HG03039 (cell line): ENCODE measurements around the gene PCDHA8.
"Not testable (repeated sequence)": the region's sequence is repeated elsewhere in the genome, so short reads cannot be mapped to it uniquely, and the experiment has no call there.

ENCODE experiments used
- ATAC-seq: cut with Tn5 transposase; IDR thresholded peaks from one replicate; pipeline ENCODE4 v1.9.1; 2021; ENCODE audit warnings: mild to moderate bottlenecking, moderate library complexity; ENCODE audit not compliant: unreplicated experiment

PCDHA8 gene, protein sequence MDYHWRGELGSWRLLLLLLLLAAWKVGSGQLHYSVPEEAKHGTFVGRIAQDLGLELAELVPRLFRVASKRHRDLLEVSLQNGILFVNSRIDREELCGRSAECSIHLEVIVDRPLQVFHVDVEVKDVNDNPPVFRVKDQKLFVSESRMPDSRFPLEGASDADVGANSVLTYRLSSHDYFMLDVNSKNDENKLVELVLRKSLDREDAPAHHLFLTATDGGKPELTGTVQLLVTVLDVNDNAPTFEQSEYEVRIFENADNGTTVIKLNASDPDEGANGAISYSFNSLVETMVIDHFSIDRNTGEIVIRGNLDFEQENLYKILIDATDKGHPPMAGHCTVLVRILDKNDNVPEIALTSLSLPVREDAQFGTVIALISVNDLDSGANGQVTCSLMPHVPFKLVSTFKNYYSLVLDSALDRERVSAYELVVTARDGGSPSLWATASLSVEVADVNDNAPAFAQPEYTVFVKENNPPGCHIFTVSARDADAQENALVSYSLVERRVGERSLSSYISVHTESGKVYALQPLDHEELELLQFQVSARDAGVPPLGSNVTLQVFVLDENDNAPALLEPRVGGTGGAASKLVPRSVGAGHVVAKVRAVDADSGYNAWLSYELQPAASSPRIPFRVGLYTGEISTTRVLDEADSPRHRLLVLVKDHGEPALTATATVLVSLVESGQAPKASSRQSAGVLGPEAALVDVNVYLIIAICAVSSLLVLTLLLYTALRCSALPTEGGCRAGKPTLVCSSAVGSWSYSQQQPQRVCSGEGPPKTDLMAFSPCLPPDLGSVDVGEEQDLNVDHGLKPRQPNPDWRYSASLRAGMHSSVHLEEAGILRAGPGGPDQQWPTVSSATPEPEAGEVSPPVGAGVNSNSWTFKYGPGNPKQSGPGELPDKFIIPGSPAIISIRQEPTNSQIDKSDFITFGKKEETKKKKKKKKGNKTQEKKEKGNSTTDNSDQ

DNA sequence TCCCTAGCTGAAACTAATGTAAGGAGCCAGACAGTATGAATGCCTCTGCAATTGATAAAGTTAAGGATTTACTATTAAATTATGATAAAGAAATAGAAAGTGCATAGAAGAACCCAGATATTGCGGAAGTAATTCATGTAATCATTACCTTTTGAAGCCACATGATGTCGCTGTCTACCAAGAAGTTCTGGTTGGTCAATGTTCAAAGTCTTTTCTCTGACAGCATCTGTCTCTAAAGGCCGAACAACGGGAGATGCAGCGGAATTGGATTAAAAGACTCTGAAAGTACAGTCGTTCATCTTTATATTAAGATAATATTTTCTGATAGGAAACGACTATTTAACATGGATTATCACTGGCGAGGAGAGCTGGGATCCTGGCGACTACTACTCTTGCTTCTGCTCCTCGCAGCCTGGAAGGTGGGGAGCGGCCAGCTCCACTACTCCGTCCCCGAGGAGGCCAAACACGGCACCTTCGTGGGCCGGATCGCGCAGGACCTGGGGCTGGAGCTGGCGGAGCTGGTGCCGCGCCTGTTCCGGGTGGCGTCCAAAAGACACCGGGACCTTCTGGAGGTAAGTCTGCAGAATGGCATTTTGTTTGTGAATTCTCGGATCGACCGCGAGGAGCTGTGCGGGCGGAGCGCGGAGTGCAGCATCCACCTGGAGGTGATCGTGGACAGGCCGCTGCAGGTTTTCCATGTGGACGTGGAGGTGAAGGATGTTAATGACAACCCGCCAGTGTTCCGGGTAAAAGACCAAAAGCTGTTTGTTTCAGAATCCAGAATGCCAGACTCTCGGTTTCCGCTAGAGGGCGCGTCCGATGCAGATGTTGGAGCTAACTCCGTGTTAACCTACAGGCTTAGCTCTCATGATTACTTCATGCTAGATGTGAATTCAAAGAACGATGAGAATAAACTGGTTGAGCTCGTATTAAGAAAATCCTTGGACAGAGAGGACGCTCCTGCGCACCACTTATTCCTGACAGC lies at the start of gene PCDHA8:
Gene PCDHA8, plus strand, starts transcription at position 210 of the 985 bp plus-strand sequence. Its CDS starts 135 bp downstream, at position 345.
- ATAC-seq = no peak

DNA sequence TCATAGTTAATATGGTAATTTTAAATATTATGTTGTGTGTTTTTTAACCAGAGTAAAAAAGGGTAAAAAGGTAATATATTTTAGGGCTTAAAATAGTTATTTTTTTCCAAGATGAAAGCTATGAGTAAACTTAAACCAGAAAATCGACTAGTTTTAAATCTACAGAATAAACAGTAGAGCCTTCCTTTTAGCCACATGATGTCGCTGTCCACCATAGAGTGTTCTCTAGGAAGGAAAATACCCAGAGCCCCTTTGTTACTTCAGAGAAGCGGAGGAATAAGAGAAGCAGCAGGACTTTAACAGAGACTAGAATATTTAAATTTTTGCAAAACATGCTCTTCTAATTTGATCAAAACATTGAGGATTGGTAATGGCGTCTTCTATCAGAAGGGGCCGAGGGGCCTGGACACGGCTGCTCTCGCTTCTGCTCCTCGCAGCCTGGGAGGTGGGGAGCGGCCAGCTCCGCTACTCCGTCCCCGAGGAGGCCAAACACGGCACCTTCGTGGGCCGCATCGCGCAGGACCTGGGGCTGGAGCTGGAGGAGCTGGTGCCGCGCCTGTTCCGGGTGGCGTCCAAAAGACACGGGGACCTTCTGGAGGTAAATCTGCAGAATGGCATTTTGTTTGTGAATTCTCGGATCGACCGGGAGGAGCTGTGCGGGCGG lies 46.3 kb upstream of the PCDHA8 start, which contains the start of gene PCDHA2:
Gene PCDHA2, plus strand, starts transcription at position 258 of the 664 bp plus-strand sequence.
- no peak for ATAC-seq

DNA sequence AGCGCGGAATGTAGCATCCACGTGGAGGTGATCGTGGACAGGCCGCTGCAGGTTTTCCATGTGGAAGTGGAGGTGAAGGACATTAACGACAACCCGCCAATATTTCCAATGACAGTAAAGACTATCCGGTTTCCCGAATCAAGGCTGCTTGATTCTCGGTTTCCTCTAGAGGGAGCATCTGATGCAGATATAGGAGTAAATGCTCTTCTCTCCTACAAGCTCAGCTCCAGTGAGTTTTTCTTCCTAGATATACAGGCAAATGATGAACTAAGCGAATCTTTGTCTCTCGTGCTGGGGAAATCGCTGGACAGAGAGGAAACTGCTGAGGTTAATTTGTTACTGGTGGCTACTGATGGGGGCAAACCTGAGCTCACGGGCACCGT lies 45.7 kb upstream of the PCDHA8 start:
- ATAC-seq = no peak

DNA sequence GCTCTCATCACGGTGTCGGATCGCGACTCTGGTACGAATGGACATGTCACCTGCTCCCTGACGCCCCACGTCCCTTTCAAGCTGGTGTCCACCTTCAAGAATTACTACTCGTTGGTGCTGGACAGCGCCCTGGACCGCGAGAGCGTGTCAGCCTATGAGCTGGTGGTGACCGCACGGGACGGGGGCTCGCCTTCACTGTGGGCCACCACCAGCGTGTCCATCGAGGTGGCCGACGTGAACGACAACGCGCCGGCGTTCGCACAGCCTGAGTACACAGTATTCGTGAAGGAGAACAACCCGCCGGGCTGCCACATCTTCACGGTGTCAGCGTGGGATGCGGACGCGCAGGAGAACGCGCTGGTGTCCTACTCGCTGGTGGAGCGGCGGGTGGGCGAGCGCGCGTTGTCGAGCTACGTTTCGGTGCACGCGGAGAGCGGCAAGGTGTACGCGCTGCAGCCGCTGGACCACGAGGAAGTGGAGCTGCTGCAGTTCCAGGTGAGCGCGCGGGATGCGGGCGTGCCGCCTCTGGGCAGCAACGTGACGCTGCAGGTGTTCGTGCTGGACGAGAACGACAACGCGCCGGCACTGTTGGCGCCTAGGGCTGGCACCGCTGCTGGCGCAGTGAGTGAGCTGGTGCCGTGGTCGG lies 44.8 kb upstream of the PCDHA8 start:
- not testable (repeated sequence) for ATAC-seq

DNA sequence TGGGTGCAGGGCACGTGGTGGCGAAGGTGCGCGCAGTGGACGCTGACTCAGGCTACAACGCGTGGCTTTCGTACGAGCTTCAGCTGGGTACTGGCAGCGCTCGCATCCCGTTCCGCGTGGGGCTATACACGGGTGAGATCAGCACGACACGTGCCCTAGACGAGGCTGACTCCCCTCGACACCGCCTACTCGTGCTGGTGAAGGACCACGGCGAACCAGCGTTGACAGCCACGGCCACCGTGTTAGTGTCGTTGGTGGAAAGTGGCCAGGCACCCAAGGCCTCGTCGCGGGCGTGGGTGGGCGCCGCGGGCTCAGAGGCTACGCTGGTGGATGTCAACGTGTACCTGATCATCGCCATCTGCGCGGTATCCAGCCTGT lies 44.3 kb upstream of the PCDHA8 start:
- no peak for ATAC-seq

DNA sequence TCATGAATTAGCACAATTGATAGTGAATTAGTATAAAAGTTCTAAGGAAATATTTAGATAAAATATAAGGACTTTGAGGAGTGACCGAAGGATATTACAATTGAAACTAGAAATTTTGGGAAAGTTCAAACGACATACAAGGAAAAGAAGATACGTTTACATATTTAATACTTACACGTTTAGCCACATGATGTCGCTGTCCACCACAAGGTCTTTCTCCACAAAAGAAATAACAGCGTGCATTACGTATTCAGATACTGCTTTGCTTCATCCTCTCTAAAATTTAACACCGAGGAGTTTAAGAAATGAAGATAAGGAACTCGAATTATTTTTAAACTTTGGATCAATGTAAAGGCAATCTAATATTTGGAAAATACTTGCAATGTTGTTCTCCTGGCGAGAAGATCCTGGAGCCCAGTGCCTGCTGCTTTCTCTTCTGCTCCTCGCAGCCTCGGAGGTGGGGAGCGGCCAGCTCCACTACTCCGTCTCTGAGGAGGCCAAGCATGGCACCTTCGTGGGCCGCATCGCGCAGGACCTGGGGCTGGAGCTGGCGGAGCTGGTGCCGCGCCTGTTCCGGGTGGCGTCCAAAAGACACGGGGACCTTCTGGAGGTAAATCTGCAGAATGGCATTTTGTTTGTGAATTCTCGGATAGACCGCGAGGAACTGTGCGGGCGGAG lies 40.0 kb upstream of the PCDHA8 start, which contains the start of gene PCDHA3:
Gene PCDHA3, plus strand, starts transcription at position 242 of the 678 bp plus-strand sequence.
- ATAC-seq = no peak

DNA sequence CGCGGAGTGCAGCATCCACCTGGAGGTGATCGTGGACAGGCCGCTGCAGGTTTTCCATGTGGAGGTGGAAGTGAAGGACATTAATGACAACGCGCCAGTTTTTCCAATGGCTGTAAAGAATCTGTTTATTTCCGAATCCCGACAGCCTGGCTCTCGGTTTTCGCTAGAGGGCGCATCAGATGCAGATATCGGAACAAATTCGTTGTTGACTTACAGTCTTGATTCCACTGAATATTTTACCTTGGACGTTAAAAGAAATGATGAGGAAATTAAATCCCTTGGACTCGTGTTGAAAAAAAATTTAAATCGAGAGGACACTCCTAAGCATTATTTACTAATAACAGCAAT lies 39.5 kb upstream of the PCDHA8 start:
- no peak for ATAC-seq

DNA sequence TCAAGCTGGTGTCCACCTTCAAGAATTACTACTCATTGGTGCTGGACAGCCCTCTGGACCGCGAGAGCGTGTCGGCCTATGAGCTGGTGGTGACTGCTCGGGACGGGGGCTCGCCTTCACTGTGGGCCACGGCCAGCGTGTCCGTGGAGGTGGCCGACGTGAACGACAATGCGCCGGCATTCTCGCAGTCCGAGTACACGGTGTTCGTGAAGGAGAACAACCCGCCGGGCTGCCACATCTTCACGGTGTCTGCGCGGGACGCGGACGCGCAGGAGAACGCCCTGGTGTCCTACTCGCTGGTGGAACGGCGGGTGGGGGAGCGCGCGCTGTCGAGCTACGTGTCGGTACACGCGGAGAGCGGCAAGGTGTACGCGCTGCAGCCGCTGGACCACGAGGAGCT lies 38.6 kb upstream of the PCDHA8 start:
- ATAC-seq = not testable (repeated sequence)

DNA sequence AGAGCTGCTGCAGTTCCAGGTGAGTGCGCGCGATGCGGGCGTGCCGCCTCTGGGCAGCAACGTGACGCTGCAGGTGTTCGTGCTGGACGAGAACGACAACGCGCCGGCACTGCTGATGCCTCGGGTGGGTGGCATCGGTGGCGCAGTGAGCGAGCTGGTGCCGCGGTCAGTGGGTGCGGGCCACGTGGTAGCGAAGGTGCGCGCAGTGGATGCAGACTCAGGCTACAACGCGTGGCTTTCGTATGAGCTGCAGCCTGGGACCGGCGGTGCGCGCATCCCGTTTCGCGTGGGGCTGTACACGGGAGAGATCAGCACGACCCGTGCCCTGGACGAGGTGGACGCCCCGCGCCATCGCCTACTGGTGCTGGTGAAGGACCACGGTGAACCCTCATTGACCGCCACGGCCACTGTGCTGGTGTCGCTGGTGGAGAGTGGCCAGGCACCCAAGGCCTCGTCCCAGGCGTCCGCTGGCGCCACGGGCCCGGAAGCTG lies 38.2 kb upstream of the PCDHA8 start:
- ATAC-seq = no peak

DNA sequence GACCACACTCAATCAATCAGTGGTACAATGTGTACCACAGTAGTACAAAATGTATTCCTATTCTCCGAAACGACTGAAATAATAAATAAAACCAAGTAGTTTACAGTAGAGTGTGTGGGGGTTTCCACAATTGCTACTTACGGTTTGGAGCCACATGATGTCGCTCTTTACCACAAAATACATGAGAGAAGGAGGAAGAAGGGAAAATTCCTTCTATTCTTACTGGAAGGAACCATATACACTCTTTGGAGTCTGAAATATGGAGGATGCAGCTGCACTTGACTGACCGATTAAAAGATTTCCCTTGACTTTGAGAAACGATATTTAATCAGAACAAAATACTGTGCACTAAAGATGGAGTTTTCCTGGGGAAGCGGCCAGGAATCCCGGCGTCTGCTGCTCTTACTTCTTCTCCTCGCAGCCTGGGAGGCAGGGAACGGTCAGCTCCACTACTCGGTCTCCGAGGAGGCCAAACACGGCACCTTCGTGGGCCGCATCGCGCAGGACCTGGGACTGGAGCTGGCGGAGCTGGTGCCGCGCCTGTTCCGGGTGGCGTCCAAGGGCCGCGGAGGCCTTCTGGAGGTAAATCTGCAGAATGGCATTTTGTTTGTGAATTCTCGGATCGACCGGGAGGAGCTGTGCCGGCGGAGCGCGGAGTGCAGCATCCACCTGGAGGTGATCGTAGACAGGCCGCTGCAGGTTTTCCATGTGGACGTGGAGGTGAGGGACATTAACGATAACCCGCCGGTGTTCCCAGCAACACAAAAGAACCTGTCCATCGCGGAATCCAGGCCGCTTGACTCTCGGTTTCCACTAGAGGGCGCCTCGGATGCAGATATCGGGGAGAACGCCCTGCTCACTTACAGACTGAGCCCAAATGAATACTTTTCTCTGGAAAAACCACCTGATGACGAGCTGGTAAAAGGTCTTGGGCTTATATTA lies 33.9 kb upstream of the PCDHA8 start, which contains the start of gene PCDHA4:
Gene PCDHA4, plus strand, starts transcription at position 235 of the 942 bp plus-strand sequence.
- no peak for ATAC-seq

DNA sequence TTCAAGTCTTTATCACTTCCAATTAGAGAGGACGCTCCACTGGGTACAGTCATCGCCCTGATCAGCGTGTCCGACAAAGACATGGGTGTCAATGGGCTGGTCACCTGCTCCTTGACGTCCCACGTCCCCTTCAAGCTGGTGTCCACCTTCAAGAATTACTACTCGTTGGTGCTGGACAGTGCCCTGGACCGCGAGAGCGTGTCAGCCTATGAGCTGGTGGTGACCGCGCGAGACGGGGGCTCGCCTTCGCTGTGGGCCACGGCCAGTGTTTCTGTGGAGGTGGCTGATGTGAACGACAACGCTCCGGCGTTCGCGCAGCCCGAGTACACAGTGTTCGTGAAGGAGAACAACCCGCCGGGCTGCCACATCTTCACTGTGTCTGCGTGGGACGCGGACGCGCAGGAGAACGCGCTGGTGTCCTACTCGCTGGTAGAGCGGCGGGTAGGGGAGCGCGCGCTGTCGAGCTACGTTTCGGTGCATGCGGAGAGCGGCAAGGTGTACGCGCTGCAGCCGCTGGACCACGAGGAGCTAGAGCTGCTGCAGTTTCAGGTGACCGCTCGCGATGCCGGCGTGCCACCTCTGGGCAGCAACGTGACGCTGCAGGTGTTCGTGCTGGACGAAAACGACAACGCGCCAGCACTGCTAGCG lies 32.6 kb upstream of the PCDHA8 start:
- not testable (repeated sequence) for ATAC-seq

DNA sequence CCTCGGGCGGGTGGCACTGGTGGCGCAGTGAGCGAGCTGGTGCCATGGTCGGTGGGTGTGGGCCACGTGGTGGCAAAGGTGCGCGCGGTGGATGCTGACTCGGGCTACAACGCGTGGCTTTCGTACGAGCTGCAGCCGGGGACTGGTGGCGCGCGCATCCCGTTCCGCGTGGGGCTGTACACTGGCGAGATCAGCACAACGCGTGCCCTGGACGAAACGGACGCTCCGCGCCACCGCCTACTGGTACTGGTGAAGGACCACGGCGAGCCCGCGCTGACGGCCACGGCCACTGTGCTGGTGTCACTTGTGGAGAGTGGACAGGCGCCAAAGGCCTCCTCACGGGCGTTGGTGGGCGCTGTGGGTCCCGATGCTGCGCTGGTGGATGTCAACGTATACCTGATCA lies 32.1 kb upstream of the PCDHA8 start:
- ATAC-seq = no peak

DNA sequence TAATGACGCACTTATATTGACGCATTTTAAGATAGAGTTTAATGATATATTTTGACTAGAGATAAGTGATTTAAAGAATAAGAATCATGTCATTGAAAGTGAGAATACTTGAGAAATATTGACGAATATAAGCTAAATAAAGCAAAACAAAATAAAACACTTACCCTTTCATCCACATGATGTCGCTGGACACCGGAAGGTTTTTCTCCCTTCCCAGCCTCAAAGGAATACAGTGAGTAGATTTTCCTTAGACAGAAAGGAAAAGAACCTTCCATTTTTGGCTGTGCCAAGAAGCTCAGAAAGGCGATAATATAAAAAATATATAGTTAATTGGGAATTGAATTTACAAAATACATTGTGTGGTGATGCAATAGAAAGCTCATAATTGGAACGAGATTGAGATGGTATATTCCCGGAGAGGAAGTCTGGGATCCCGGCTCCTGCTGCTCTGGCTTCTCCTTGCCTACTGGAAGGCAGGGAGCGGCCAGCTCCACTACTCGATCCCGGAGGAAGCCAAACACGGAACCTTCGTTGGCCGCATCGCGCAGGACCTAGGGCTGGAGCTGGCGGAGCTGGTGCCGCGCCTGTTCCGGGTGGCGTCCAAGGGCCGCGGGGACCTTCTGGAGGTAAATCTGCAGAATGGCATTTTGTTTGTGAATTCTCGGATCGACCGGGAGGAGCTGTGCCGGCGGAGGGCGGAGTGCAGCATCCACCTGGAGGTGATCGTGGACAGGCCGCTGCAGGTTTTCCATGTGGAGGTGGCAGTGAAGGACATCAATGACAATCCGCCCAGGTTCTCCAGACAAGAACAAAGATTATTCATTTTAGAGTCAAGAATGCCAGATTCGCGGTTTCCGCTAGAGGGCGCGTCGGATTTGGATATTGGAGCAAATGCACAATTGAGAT lies 19.4 kb upstream of the PCDHA8 start, which contains the start of gene PCDHA5:
Gene PCDHA5, plus strand, starts transcription at position 239 of the 906 bp plus-strand sequence.
- ATAC-seq = no peak

DNA sequence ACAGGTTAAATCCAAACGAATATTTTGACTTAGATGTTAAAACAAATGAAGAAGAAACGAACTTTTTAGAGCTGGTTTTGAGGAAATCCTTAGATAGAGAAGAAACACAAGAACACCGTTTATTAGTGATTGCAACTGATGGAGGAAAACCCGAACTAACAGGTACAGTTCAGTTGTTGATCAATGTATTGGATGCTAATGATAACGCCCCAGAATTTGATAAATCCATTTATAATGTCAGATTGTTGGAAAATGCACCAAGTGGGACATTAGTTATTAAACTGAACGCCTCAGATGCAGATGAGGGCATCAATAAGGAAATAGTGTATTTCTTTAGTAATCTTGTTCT lies 18.7 kb upstream of the PCDHA8 start:
- no peak for ATAC-seq

DNA sequence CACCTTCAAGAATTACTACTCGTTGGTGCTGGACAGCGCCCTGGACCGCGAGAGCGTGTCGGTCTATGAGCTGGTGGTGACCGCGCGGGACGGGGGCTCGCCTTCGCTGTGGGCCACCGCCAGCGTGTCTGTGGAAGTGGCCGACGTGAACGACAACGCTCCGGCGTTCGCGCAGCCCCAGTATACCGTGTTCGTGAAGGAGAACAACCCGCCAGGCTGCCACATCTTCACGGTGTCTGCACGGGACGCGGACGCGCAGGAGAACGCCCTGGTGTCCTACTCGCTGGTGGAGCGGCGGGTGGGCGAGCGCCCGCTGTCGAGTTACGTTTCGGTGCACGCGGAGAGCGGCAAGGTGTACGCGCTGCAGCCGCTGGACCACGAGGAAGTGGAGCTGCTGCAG lies 18.0 kb upstream of the PCDHA8 start:
- not testable (repeated sequence) for ATAC-seq

DNA sequence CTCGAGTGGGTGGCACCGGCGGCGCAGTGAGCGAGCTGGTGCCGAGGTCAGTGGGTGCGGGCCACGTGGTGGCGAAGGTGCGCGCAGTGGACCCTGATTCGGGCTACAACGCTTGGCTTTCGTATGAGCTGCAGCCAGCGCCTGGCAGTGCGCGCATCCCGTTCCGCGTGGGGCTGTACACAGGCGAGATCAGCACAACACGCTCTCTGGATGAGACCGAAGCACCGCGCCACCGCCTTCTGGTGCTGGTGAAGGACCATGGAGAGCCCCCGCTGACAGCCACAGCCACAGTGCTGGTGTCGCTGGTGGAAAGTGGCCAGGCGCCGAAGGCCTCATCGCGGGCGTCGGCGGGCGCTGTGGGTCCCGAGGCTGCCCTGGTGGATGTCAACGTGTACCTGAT lies 17.5 kb upstream of the PCDHA8 start:
- ATAC-seq = no peak
